ENCODE results near the gene CECR2.

GRCh38 chr22:17523925-17524324 is 154.7 kb downstream of the CECR2 start:
- TF ChIP-seq, protein P1, sequence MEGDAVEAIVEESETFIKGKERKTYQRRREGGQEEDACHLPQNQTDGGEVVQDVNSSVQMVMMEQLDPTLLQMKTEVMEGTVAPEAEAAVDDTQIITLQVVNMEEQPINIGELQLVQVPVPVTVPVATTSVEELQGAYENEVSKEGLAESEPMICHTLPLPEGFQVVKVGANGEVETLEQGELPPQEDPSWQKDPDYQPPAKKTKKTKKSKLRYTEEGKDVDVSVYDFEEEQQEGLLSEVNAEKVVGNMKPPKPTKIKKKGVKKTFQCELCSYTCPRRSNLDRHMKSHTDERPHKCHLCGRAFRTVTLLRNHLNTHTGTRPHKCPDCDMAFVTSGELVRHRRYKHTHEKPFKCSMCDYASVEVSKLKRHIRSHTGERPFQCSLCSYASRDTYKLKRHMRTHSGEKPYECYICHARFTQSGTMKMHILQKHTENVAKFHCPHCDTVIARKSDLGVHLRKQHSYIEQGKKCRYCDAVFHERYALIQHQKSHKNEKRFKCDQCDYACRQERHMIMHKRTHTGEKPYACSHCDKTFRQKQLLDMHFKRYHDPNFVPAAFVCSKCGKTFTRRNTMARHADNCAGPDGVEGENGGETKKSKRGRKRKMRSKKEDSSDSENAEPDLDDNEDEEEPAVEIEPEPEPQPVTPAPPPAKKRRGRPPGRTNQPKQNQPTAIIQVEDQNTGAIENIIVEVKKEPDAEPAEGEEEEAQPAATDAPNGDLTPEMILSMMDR (IDR thresholded peaks at IDR 0.05; ENCODE audit: poor library complexity, severe bottlenecking): no peak
- TF ChIP-seq SMC3 (conservative IDR thresholded peaks at IDR 0.05; ENCODE audit: poor library complexity): no peak
- TF ChIP-seq POLR2AphosphoS5 (IDR thresholded peaks at IDR 0.05): no peak
- TF ChIP-seq, protein P2, sequence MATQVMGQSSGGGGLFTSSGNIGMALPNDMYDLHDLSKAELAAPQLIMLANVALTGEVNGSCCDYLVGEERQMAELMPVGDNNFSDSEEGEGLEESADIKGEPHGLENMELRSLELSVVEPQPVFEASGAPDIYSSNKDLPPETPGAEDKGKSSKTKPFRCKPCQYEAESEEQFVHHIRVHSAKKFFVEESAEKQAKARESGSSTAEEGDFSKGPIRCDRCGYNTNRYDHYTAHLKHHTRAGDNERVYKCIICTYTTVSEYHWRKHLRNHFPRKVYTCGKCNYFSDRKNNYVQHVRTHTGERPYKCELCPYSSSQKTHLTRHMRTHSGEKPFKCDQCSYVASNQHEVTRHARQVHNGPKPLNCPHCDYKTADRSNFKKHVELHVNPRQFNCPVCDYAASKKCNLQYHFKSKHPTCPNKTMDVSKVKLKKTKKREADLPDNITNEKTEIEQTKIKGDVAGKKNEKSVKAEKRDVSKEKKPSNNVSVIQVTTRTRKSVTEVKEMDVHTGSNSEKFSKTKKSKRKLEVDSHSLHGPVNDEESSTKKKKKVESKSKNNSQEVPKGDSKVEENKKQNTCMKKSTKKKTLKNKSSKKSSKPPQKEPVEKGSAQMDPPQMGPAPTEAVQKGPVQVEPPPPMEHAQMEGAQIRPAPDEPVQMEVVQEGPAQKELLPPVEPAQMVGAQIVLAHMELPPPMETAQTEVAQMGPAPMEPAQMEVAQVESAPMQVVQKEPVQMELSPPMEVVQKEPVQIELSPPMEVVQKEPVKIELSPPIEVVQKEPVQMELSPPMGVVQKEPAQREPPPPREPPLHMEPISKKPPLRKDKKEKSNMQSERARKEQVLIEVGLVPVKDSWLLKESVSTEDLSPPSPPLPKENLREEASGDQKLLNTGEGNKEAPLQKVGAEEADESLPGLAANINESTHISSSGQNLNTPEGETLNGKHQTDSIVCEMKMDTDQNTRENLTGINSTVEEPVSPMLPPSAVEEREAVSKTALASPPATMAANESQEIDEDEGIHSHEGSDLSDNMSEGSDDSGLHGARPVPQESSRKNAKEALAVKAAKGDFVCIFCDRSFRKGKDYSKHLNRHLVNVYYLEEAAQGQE (IDR thresholded peaks at IDR 0.05; ENCODE audit: borderline replicate concordance): no peak
- no peak for TF ChIP-seq EZH2 (IDR thresholded peaks at IDR 0.05; ENCODE audit: borderline replicate concordance, insufficient read depth, low read length, poor library complexity, severe bottlenecking)
